H1 (cell line): ENCODE measurements around the gene GABRG3. TPM values are rescaled to one million over a fixed set of nuclear protein-coding genes. Genes with fewer than 3 reads are reported as not detected.

Source experiments
- CTCF ChIA-PET: fragments of 300-600 bp; sonication (Branson Sonifier 250); formaldehyde crosslinking; loops from one replicate; lab custom pipeline; 2021; ENCODE audit not compliant: partially characterized antibody; lab: Charles Lee
- POLR2A ChIA-PET: fragments of 300-600 bp; sonication (Branson Sonifier 250); formaldehyde crosslinking; loops from one replicate; lab custom pipeline; 2021; ENCODE audit warnings: inconsistent platforms; ENCODE audit not compliant: partially characterized antibody; lab: Charles Lee
- DNase-seq, 2 experiments: peaks; one replicate each; pipeline versions ENCODE4 v3.0.0 to v3.0.0-alpha.2; 2010 to 2022; ENCODE audit warnings: low spot score in 2 of 2, low read depth in 1 of 2, mixed read lengths in 1 of 2
- FAIRE-seq: peaks from 2 replicates; lab custom pipeline; 2011; peaks lifted over from hg19 to GRCh38; lab: Jason Lieb, UNC
- H2AFZ ChIP-seq: 2 replicates; pipeline ENCODE4 v1.8.1; 2012; ENCODE audit warnings: low read length, inconsistent platforms
- H2AK5ac ChIP-seq: 2 replicates; pipeline ENCODE4 v1.6.1; 2013; ENCODE audit warnings: low read depth, low read length
- H2BK120ac ChIP-seq: replicated peaks from 2 replicates; pipeline ENCODE3; 2013; ENCODE audit warnings: low read depth, low read length, inconsistent platforms
- H2BK12ac ChIP-seq: 2 replicates; pipeline ENCODE4 v1.6.1; 2013; ENCODE audit warnings: low read depth, low read length
- H2BK15ac ChIP-seq: 2 replicates; pipeline ENCODE4 v1.6.1; 2013; ENCODE audit warnings: low read length
- H2BK20ac ChIP-seq: 2 replicates; pipeline ENCODE4 v1.6.1; 2013; ENCODE audit warnings: low read length
- H2BK5ac ChIP-seq: 2 replicates; pipeline ENCODE4 v1.6.1; 2013; ENCODE audit warnings: low read depth, low read length
- H3K14ac ChIP-seq: 2 replicates; pipeline ENCODE4 v1.6.1; 2013; ENCODE audit warnings: inconsistent platforms; ENCODE audit not compliant: insufficient read length
- H3K18ac ChIP-seq: 2 replicates; pipeline ENCODE4 v1.6.1; 2013; ENCODE audit warnings: low read length; ENCODE audit errors: extremely low read depth
- H3K23ac ChIP-seq: 2 replicates; pipeline ENCODE4 v1.6.1; 2013; ENCODE audit warnings: inconsistent platforms; ENCODE audit not compliant: insufficient read length
- H3K23me2 ChIP-seq: 2 replicates; pipeline ENCODE4 v1.6.1; 2013; ENCODE audit warnings: low read depth, low read length
- H3K27ac ChIP-seq: 2 replicates; pipeline ENCODE4 v1.6.1; 2011; ENCODE audit warnings: low read depth, low read length, inconsistent platforms
- H3K27me3 ChIP-seq, 4 experiments: replicated peaks in 1 of 4; 1 replicate in 1 of 4; 2 replicates in 3 of 4; pipeline versions ENCODE4 v1.6.1 to v1.8.1; 2011 to 2013; ENCODE audit warnings: low read length in 3 of 4, mild to moderate bottlenecking in 3 of 4, inconsistent platforms in 2 of 4, mixed read lengths in 2 of 4, moderate library complexity in 1 of 4; ENCODE audit not compliant: control insufficient read depth in 3 of 4, insufficient read depth in 3 of 4; ENCODE audit errors: extremely low read depth in 1 of 4
- H3K36me3 ChIP-seq, 4 experiments: 2 replicates each; pipeline versions ENCODE4 v1.6.1 to v1.8.1; 2011 to 2013; ENCODE audit warnings: mild to moderate bottlenecking in 4 of 4, low read length in 3 of 4, moderate library complexity in 2 of 4, control low read depth in 1 of 4, inconsistent platforms in 1 of 4; ENCODE audit not compliant: insufficient read depth in 4 of 4, control insufficient read depth in 2 of 4
- H3K4ac ChIP-seq: replicated peaks from 2 replicates; pipeline ENCODE3; 2013; ENCODE audit warnings: low read length, low read depth, mixed read lengths, inconsistent platforms; ENCODE audit not compliant: insufficient read length
- H3K4me1 ChIP-seq, 4 experiments: replicated peaks in 1 of 4; 1 replicate in 1 of 4; 2 replicates in 3 of 4; pipeline versions ENCODE4 v1.6.1 to v1.8.1; 2011 to 2013; ENCODE audit warnings: low read length in 3 of 4, inconsistent platforms in 2 of 4, mixed read lengths in 1 of 4; ENCODE audit not compliant: insufficient read depth in 4 of 4, control insufficient read depth in 3 of 4
- H3K4me2 ChIP-seq, 2 experiments: 2 replicates each; pipeline versions ENCODE4 v1.6.1 to v1.8.1; 2011 to 2013; ENCODE audit warnings: low read depth in 2 of 2, low read length in 2 of 2, control low read depth in 1 of 2, inconsistent platforms in 1 of 2, mild to moderate bottlenecking in 1 of 2; ENCODE audit not compliant: insufficient read depth in 1 of 2
- H3K4me3 ChIP-seq, 4 experiments: fragments of 200-600, 300-600 bp in 1 of 4; sonication (generic), shearing (Covaris generic), sonication (Bioruptor Twin) in 1 of 4; 2 replicates each; pipeline versions ENCODE4 v1.5.1 to v1.8.1; 2011 to 2016; ENCODE audit warnings: low read length in 4 of 4, low read depth in 3 of 4, control low read depth in 2 of 4, inconsistent platforms in 2 of 4, mild to moderate bottlenecking in 2 of 4, mixed read lengths in 1 of 4, moderate library complexity in 1 of 4; ENCODE audit not compliant: insufficient read depth in 2 of 4; ENCODE audit errors: extremely low read depth in 1 of 4
- H3K56ac ChIP-seq: replicated peaks from 2 replicates; pipeline ENCODE3; 2013; ENCODE audit warnings: low read depth, mild to moderate bottlenecking, mixed read lengths, low read length, inconsistent platforms; ENCODE audit not compliant: insufficient read length
- H3K79me1 ChIP-seq: 2 replicates; pipeline ENCODE4 v1.6.1; 2013; ENCODE audit warnings: low read depth, low read length, control low read depth
- H3K79me2 ChIP-seq, 2 experiments: 2 replicates each; pipeline versions ENCODE4 v1.6.1 to v1.8.1; 2012 to 2013; ENCODE audit warnings: low read length in 2 of 2, mild to moderate bottlenecking in 2 of 2, inconsistent platforms in 1 of 2; ENCODE audit not compliant: insufficient read depth in 2 of 2, control insufficient read depth in 1 of 2
- H3K9ac ChIP-seq, 4 experiments: replicated peaks in 1 of 4; 1 replicate in 1 of 4; 2 replicates in 3 of 4; pipeline versions ENCODE4 v1.6.1 to v1.8.1; 2011 to 2013; ENCODE audit warnings: low read depth in 3 of 4, low read length in 3 of 4, control low read depth in 2 of 4, mild to moderate bottlenecking in 2 of 4, moderate library complexity in 2 of 4, inconsistent platforms in 1 of 4; ENCODE audit errors: extremely low read depth in 1 of 4
- H3K9me3 ChIP-seq, 2 experiments: 2 replicates each; pipeline versions ENCODE4 v1.6.1 to v1.8.1; 2012 to 2013; ENCODE audit warnings: mild to moderate bottlenecking in 2 of 2, moderate library complexity in 2 of 2, control low read depth in 1 of 2, inconsistent platforms in 1 of 2, low read depth in 1 of 2, low read length in 1 of 2, mixed read lengths in 1 of 2; ENCODE audit not compliant: insufficient read depth in 2 of 2
- H4K20me1 ChIP-seq, 2 experiments: replicated peaks in 1 of 2; 2 replicates each; pipeline versions ENCODE3 to v1.8.1; 2011 to 2013; ENCODE audit warnings: inconsistent platforms in 2 of 2, low read length in 2 of 2, mild to moderate bottlenecking in 1 of 2; ENCODE audit not compliant: insufficient read depth in 2 of 2, control insufficient read depth in 1 of 2
- H4K5ac ChIP-seq: 2 replicates; pipeline ENCODE4 v1.6.1; 2013; ENCODE audit warnings: low read length, low read depth, mixed read lengths, inconsistent platforms; ENCODE audit not compliant: insufficient read length
- H4K8ac ChIP-seq: 2 replicates; pipeline ENCODE4 v1.8.0; 2013; ENCODE audit warnings: mild to moderate bottlenecking, moderate library complexity, low read length, inconsistent platforms; ENCODE audit not compliant: insufficient read depth; ENCODE audit errors: extremely low read depth
- H4K91ac ChIP-seq: replicated peaks from 2 replicates; pipeline ENCODE3; 2013; ENCODE audit warnings: low read length, mixed read lengths, inconsistent platforms; ENCODE audit not compliant: insufficient read length
- BACH1 ChIP-seq: IDR thresholded peaks from 2 replicates; pipeline ENCODE4 v1.6.1; 2012; ENCODE audit warnings: low read length, improper control_type of control experiment
- CEBPB ChIP-seq: IDR thresholded peaks from 2 replicates; pipeline ENCODE4 v1.6.1; 2012; ENCODE audit warnings: low read depth, low read length
- CREB1 ChIP-seq: IDR thresholded peaks from 2 replicates; pipeline ENCODE4 v1.6.1; 2012; ENCODE audit warnings: inconsistent platforms
- EP300 ChIP-seq, 2 experiments: IDR thresholded peaks; 1 replicate in 1 of 2; 2 replicates in 1 of 2; pipeline ENCODE4 v1.6.1; 2011 to 2012; ENCODE audit warnings: low read depth in 2 of 2, low read length in 2 of 2, mild to moderate bottlenecking in 2 of 2, borderline replicate concordance in 1 of 2, inconsistent platforms in 1 of 2, moderate library complexity in 1 of 2
- FOSL1 ChIP-seq: IDR thresholded peaks from 2 replicates; pipeline ENCODE4 v1.6.1; 2011; ENCODE audit warnings: mild to moderate bottlenecking, low read depth, low read length, moderate library complexity; ENCODE audit not compliant: insufficient read depth
- KDM4A ChIP-seq: IDR thresholded peaks from one replicate; pipeline ENCODE4 v1.7.1; 2012; ENCODE audit warnings: low read depth, mild to moderate bottlenecking, moderate library complexity, low read length, inconsistent platforms; ENCODE audit not compliant: severe bottlenecking
- NANOG ChIP-seq: IDR thresholded peaks from 2 replicates; pipeline ENCODE4 v1.6.1; 2011; ENCODE audit warnings: low read length, low read depth, mild to moderate bottlenecking, inconsistent platforms; ENCODE audit not compliant: insufficient read depth, poor library complexity, severe bottlenecking
- NRF1 ChIP-seq: IDR thresholded peaks from 2 replicates; pipeline ENCODE4 v1.6.1; 2011; ENCODE audit warnings: mild to moderate bottlenecking, low read depth, low read length, improper control_type of control experiment
- POLR2A ChIP-seq, 2 experiments: IDR thresholded peaks; 1 replicate in 1 of 2; 2 replicates in 1 of 2; pipeline ENCODE4 v1.6.1; 2011; ENCODE audit warnings: low read depth in 2 of 2, low read length in 2 of 2, mild to moderate bottlenecking in 2 of 2; ENCODE audit errors: control extremely low read depth in 1 of 2
- RFX5 ChIP-seq: IDR thresholded peaks from 2 replicates; pipeline ENCODE4 v1.6.1; 2011; ENCODE audit warnings: low read depth, low read length, improper control_type of control experiment, borderline replicate concordance
- RNF2 ChIP-seq: fragments of 200-900, 300-1000 bp; sonication (generic); IDR thresholded peaks from 2 replicates; pipeline ENCODE4 v1.7.1; 2016; ENCODE audit warnings: borderline replicate concordance, low read depth, mild to moderate bottlenecking, antibody characterized with exemption, low read length; ENCODE audit not compliant: poor library complexity, severe bottlenecking; ENCODE audit errors: missing control alignments
- SIX5 ChIP-seq: IDR thresholded peaks from 2 replicates; pipeline ENCODE4 v1.6.1; 2011; ENCODE audit warnings: mild to moderate bottlenecking, low read depth, low read length
- SP1 ChIP-seq: IDR thresholded peaks from 2 replicates; pipeline ENCODE4 v1.6.1; 2011; ENCODE audit warnings: low read depth, low read length
- TAF7 ChIP-seq: optimal IDR thresholded peaks from 2 replicates; pipeline ENCODE3; 2011; ENCODE audit warnings: low read depth, mild to moderate bottlenecking, inconsistent platforms, low read length, moderate library complexity, borderline replicate concordance
- WGBS, 2 experiments: shearing (Covaris generic) in 1 of 2; methylation state at CpG; one replicate each; pipeline versions ENCODE4 v1.1.6 to v1.1.7; 2013 to 2015; ENCODE audit warnings: low lambda C conversion rate in 2 of 2, mixed read lengths in 2 of 2, inconsistent platforms in 1 of 2, low coverage in 1 of 2, missing lambda C conversion rate in 1 of 2; ENCODE audit not compliant: insufficient replicate concordance in 2 of 2, insufficient coverage in 1 of 2, insufficient read length in 1 of 2; ENCODE audit errors: extremely low coverage in 1 of 2, missing lambda C conversion rate in 1 of 2; 5-methylcytosine and 5-hydroxymethylcytosine counted together
- polyA plus RNA-seq, 7 experiments: library from polyadenylated mRNA; depleted of rRNA in 3 of 7; stranded (reverse) in 5 of 7; unstranded in 2 of 7; fragments of >200 nt in 5 of 7; fragments of 200-250 nt in 2 of 7; gene quantifications; 1 replicate in 5 of 7; 2 replicates in 1 of 7; 4 replicates in 1 of 7; pipeline versions ENCODE4 v1.2.1 to v1.2.3, GENCODE V29; 2011 to 2013; ENCODE audit warnings: missing spikeins in 2 of 7, mixed read lengths in 2 of 7
- total RNA-seq: library from RNA; stranded (reverse); fragmentation: NEBNext Ultra II Directional; extraction: Animal tissue kit (Norgen Biotek cat#: 25700); gene quantifications from 2 replicates; pipeline ENCODE4 v1.2.1, GENCODE V29; 2021
- TF ChIP-seq, protein P1 (sequence below): IDR thresholded peaks from 2 replicates; pipeline ENCODE4 v1.6.1; 2012; ENCODE audit warnings: inconsistent platforms

Gene GABRG3
- total and polyA plus RNA-seq, 2 of the 8 experiments (the other 6 are each of a cell fraction or from before 2014, with no cell fraction given), result 0.17 to 0.80 TPM

- Histone ChIP-seq H2BK120ac (no peak overlapping the region), H3K4me1 (no peaks in the 10 kb centered on the region), H3K27ac (no peak overlapping the region), H4K5ac (no peak overlapping the region), H4K8ac (no peak overlapping the region), H4K91ac (no peak overlapping the region), H2BK15ac (no peak overlapping the region), H3K4ac (no peak overlapping the region), H3K79me2 (no peaks in the 10 kb centered on the region), H3K9ac (no peak overlapping the region), H3K18ac (no peak overlapping the region), H3K14ac (no peak overlapping the region), H3K36me3 (no peaks in the 10 kb centered on the region)
- no peak for DNase-seq
- 82% methylated on average over 8 of the region's 8 CpGs; no CpG with 5 or more reads in 1 of the 2 experiments for WGBS, 2 experiments
- FAIRE-seq, result no peak
- CTCF ChIA-PET, result interaction anchor here (1.0 kb wide), 1 partner anchor 9 kb away, joined by 4 read pairs; no protein-coding TSS in a partner anchor
- TF ChIP-seq SP1, result no peak
- no peak for TF ChIP-seq EP300 (IDR thresholded peaks at IDR 0.05; ENCODE audit: borderline replicate concordance in 1 of 2, low read depth in 2 of 2, low read length in 2 of 2)
- no peak for TF ChIP-seq BACH1
- TF ChIP-seq, protein P1, sequence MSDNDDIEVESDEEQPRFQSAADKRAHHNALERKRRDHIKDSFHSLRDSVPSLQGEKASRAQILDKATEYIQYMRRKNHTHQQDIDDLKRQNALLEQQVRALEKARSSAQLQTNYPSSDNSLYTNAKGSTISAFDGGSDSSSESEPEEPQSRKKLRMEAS, result no peak
- no peak for TF ChIP-seq NRF1
- TF ChIP-seq FOSL1, result no peak
- no peak for TF ChIP-seq TAF7
- no peak for TF ChIP-seq RFX5
- TF ChIP-seq KDM4A, result no peak
- TF ChIP-seq RNF2, result no peak
- TF ChIP-seq NANOG, result no peak
- no peak for TF ChIP-seq CEBPB
- no peak for TF ChIP-seq POLR2A (IDR thresholded peaks at IDR 0.05; ENCODE audit: control extremely low read depth in 1 of 2, low read depth in 2 of 2, low read length in 2 of 2)
- no peak for TF ChIP-seq SIX5
- TF ChIP-seq CREB1, result no peak
- TF ChIP-seq, all 59 proteins: peak for 0
- Histone ChIP-seq H3K4me2 (no peak overlapping the region), H3K79me1 (no peaks in the 10 kb centered on the region), H4K20me1 (no peaks in the 10 kb centered on the region), H3K27me3 (no peaks in the 10 kb centered on the region), H2BK5ac (no peak overlapping the region), H3K56ac (no peak overlapping the region), H2AFZ (no peak overlapping the region), H2BK12ac (no peak overlapping the region), H3K23ac (no peak overlapping the region), H2BK20ac (no peak overlapping the region), H3K4me3 (no peak overlapping the region), H3K9me3 (no peaks in the 10 kb centered on the region), H3K23me2 (no peaks in the 10 kb centered on the region), H2AK5ac (no peak overlapping the region)
- POLR2A ChIA-PET, result no interaction called here
Measured at GRCh38 chr15:27529399-27529798, 558.4 kb downstream of the GABRG3 start.
